AG04449 (cell line): ENCODE measurements around the gene USP25.

Source experiments
- CTCF ChIA-PET: fragments of 350-600 bp; formaldehyde crosslinking; extraction: SDS; loops from one replicate; lab custom pipeline; 2021; ENCODE audit warnings: antibody characterized with exemption; lab: Yijun Ruan, JAX
- POLR2A ChIA-PET: fragments of 400-600, 350-600 bp; formaldehyde crosslinking; extraction: SDS; loops from one replicate; lab custom pipeline; 2020; ENCODE audit warnings: antibody characterized with exemption, inconsistent platforms; lab: Yijun Ruan, JAX
- DNase-seq: peaks from one replicate; pipeline ENCODE4 v3.0.0-alpha.2; 2010; ENCODE audit warnings: low read depth, low spot score
- H3K4me3 ChIP-seq: 2 replicates; pipeline ENCODE4 v1.5.1; 2011; ENCODE audit warnings: low read depth, mild to moderate bottlenecking, control low read depth, low read length
- TF ChIP-seq, protein P1 (sequence below): IDR thresholded peaks from one replicate; pipeline ENCODE4 v1.5.1; 2011; ENCODE audit warnings: mild to moderate bottlenecking, moderate library complexity, low read length, control low read depth, inconsistent platforms; ENCODE audit not compliant: insufficient read depth; ENCODE audit errors: missing control alignments

The USP25 gene

DNA sequence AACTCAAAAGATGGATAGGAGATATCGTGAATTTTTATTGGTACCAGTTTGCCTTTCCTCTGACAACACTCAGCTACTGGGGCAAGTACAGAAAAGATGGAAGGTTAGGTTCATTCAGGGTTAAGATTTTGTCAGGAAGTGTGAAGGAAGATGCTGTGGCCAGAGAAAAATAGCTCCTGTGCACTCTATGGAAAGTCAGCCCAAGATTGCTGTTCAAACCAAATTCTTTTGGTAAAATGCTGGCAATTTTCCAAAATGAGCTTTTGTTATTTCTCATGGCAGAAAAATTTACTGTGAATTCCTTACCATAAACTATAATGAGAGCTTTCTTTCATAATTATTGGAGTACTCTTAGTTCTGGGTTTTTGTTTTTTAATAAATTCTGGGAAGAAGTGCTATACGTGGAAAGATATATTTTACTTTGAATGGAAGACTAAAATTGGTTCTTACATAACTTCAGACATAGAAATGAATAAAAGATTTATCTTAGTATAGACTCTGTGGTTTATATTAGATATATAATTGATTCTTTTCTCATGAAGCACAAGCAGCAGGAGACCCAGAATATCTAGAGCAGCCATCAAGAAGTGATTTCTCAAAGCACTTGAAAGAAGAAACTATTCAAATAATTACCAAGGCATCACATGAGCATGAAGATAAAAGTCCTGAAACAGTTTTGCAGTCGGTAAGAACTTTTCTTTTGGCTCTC is 112.2 kb downstream of the USP25 start:
- DNase-seq: peak; percentile 33
- CTCF ChIA-PET: interaction anchor here (1.2 to 1.7 kb wide), 2 partner anchors 11 to 16 kb away, joined by 3 to 6 read pairs; no protein-coding TSS in a partner anchor
- TF ChIP-seq, protein P1, sequence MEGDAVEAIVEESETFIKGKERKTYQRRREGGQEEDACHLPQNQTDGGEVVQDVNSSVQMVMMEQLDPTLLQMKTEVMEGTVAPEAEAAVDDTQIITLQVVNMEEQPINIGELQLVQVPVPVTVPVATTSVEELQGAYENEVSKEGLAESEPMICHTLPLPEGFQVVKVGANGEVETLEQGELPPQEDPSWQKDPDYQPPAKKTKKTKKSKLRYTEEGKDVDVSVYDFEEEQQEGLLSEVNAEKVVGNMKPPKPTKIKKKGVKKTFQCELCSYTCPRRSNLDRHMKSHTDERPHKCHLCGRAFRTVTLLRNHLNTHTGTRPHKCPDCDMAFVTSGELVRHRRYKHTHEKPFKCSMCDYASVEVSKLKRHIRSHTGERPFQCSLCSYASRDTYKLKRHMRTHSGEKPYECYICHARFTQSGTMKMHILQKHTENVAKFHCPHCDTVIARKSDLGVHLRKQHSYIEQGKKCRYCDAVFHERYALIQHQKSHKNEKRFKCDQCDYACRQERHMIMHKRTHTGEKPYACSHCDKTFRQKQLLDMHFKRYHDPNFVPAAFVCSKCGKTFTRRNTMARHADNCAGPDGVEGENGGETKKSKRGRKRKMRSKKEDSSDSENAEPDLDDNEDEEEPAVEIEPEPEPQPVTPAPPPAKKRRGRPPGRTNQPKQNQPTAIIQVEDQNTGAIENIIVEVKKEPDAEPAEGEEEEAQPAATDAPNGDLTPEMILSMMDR: no peak
- H3K4me3 ChIP-seq: no peak overlapping the region
- POLR2A ChIA-PET: interaction anchor here (0.8 kb wide), 1 partner anchor 21 kb away, joined by 3 read pairs; no protein-coding TSS in a partner anchor

DNA sequence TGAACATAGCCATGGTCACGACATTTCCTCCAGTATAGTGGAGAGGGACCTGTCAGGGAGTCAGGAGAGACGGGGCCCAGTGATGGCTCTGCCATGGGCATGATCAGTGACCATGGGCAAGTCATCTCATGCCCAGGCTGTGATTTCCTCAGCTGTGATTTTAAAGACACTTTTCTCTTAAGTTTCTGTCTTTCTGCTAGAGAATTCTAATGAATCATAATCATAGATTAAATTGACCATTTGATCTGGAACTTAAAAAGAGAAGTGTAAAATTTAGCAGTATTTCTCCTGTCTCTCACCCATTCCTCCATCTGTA is 112.7 kb downstream of the USP25 start:
- CTCF ChIA-PET: interaction anchor here (1.2 kb wide), 1 partner anchor 11 kb away, joined by 3 read pairs; no protein-coding TSS in a partner anchor
- DNase-seq: no peak
- TF ChIP-seq, protein P1: no peak
- POLR2A ChIA-PET: interaction anchor here (0.8 kb wide), 1 partner anchor 22 kb away, joined by 3 read pairs; no protein-coding TSS in a partner anchor
- H3K4me3 ChIP-seq: no peak overlapping the region

DNA sequence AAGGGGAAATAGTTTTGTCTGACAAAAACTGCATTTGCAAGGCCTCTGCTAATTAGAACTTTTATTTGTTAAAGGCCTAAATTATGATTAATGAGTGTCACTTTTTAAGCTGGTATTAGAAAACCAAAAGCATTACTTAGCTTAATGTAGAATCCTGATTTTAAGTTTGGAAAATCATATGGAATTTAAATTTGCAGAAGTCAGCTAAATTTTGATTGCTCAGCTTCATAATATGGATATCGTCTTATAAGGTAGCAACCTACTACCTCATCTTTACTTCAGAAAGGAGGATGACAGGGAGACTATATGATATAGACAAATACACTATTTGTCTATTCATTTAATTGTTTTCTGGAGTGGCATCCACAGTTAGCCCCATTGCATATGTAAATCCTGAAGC is 114.0 kb downstream of the USP25 start:
- no peak for DNase-seq
- H3K4me3 ChIP-seq: no peak overlapping the region
- CTCF ChIA-PET: no interaction called here
- POLR2A ChIA-PET: no interaction called here
- TF ChIP-seq, protein P1: no peak

DNA sequence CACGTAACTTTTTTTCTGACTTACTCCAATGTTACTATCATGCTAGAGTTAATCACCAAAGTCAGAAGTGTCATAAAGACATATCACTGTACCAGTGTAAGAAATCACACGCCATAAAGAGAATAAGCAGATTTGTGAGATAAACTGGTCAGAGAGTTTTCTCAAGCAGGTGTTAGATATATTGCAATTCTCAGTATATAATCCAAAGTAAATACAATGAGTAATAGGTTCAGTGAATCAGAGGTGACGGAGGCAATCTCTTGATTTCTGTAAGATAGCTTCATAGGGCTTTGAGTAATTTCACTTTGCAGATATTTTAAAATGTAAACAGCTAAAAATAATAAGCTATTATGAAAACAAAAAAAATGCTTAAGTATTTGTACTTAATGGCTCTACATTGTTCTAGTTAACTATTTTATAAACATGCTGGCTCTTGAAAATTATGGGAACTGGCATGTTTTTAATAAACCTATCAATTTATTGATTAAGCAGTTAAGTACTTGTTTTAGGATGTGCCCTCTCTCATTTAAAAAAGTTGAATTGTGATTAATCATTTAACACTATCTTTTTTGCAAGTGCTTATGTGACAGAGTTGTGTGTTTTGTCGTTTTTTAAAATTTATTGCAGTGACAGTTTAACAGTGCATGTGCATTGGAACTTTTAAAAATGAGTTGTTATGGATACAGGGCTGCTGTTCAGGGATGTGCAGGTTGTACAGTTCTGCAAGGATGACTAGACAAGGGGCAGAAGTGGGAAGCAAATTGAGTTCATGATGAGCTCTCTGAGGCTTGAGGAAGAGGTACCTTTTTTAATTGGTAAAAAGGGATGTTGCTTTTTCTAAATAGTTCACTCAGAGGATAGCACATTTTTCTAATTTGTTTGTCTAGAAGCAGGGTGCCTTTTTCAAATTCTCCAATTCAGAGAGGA is 119.1 kb downstream of the USP25 start:
- TF ChIP-seq, protein P1: no peak
- DNase-seq: peak; percentile 14
- POLR2A ChIA-PET: interaction anchor here (0.7 kb wide), 1 partner anchor 10 kb away, joined by 3 read pairs; no protein-coding TSS in a partner anchor
- CTCF ChIA-PET: no interaction called here
- H3K4me3 ChIP-seq: no peak overlapping the region

DNA sequence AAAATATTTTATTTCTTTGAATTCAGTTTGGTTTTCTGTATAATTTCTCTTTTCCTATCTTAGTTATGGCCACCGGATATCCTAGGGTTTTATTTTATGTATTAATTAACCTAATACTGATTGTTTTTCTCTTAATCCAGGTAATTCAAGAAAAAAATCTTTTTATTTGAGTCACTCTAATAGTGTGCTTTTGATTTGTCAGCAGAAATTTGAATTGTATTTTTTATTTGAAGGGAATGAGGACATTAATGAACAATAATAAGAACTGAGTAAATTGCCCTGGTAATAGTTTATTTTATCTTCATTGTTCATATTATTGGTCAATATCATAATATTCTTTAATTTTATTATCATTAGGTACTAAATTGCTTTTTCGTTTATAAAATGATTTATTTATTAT is 120.1 kb downstream of the USP25 start:
- no peak overlapping the region for H3K4me3 ChIP-seq
- ChIA-PET POLR2A (no interaction called here), CTCF (no interaction called here)
- TF ChIP-seq, protein P1: no peak
- no peak for DNase-seq

DNA sequence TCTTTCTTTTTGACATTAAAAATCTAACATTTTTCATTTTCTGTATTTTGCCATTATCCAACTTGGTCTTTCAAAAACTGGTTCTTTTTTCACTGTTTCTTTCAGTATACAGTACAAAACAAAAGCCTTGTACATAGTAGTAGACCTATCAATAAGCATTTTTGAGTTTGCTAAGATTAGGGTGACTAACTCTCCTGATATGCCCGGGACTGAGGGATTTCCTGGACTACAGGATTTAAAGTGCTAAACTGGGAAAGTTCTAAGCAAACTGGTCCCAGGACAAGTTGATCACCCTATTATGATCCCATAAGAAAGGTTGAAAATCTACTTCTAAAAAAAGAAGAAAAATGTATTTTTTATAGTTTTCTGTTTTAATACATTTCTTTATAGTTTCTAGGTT is 120.9 kb downstream of the USP25 start:
- DNase-seq: no peak

More for the DNA sequence above, 120.9 kb downstream of the USP25 start:
- POLR2A ChIA-PET: no interaction called here
- TF ChIP-seq, protein P1: no peak
- CTCF ChIA-PET: no interaction called here
- no peak overlapping the region for H3K4me3 ChIP-seq
